Measurements from ENCODE around the gene NCOA3.
A peak's percentile ranks its signal among the peaks of the same experiment; 100 is the strongest.

The NCOA3 gene

GRCh38 chr20:47610247-47610944 lies 108.7 kb downstream of the NCOA3 start:
- TF ChIP-seq EZH2phosphoT487 (IDR thresholded peaks at IDR 0.05; ENCODE audit: borderline replicate concordance, low read length): no peak
- TF ChIP-seq, protein P1, sequence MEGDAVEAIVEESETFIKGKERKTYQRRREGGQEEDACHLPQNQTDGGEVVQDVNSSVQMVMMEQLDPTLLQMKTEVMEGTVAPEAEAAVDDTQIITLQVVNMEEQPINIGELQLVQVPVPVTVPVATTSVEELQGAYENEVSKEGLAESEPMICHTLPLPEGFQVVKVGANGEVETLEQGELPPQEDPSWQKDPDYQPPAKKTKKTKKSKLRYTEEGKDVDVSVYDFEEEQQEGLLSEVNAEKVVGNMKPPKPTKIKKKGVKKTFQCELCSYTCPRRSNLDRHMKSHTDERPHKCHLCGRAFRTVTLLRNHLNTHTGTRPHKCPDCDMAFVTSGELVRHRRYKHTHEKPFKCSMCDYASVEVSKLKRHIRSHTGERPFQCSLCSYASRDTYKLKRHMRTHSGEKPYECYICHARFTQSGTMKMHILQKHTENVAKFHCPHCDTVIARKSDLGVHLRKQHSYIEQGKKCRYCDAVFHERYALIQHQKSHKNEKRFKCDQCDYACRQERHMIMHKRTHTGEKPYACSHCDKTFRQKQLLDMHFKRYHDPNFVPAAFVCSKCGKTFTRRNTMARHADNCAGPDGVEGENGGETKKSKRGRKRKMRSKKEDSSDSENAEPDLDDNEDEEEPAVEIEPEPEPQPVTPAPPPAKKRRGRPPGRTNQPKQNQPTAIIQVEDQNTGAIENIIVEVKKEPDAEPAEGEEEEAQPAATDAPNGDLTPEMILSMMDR (IDR thresholded peaks at IDR 0.05; ENCODE audit: low read depth, low read length, poor library complexity, severe bottlenecking): no peak
- no peaks in the 10 kb centered on the region for H3K9me3 ChIP-seq (ENCODE audit: control insufficient read depth, insufficient read depth, low read length)
- H3K4me1 ChIP-seq (ENCODE audit: control insufficient read depth, low read length): peaks cover 81% of the 10 kb centered on the region
- H3K36me3 ChIP-seq (ENCODE audit: control insufficient read depth, low read length): peaks cover 69% of the 10 kb centered on the region
- H3K4me2 ChIP-seq (ENCODE audit: low read length): no peak overlapping the region
- H3K27me3 ChIP-seq (ENCODE audit: control insufficient read depth, low read length): no peaks in the 10 kb centered on the region
- no peak overlapping the region for H3K4me3 ChIP-seq (ENCODE audit: low read length)
- peaks cover 42% of the 10 kb centered on the region for H3F3A ChIP-seq (ENCODE audit: control insufficient read depth, insufficient read depth)
- H3K27ac ChIP-seq (ENCODE audit: low read depth, low read length): no peak overlapping the region
- H4K20me1 ChIP-seq (ENCODE audit: control insufficient read depth, insufficient read depth, low read depth, low read length): peaks cover 23% of the 10 kb centered on the region
- no peaks in the 10 kb centered on the region for H3K9me2 ChIP-seq (replicated peaks; ENCODE audit: control insufficient read depth, low read length)
- H3K79me2 ChIP-seq (ENCODE audit: control insufficient read depth, low read length): peaks cover 99% of the 10 kb centered on the region

DNA sequence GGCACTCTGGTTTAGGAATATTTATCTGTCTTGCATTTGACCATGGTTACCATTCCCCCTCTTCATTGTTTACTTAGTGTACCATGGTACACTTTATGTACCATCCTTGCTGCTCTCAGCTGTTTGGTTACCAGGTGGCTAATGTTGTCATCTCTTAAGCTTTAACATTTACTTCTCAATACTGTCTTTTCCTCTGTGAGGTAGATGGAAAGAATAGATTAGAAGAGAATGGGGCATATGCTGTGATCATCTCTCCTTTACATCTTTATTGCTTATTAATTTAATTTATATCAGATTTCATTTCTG lies 109.2 kb downstream of the NCOA3 start:
- Histone ChIP-seq H3K4me1 (ENCODE audit: control insufficient read depth, low read length) (peaks cover 79% of the 10 kb centered on the region), H3F3A (ENCODE audit: control insufficient read depth, insufficient read depth) (peaks cover 42% of the 10 kb centered on the region), H3K9me3 (ENCODE audit: control insufficient read depth, insufficient read depth, low read length) (no peaks in the 10 kb centered on the region), H3K27me3 (ENCODE audit: control insufficient read depth, low read length) (no peaks in the 10 kb centered on the region), H4K20me1 (ENCODE audit: control insufficient read depth, insufficient read depth, low read depth, low read length) (peaks cover 18% of the 10 kb centered on the region), H3K4me3 (ENCODE audit: low read length) (no peak overlapping the region), H3K36me3 (ENCODE audit: control insufficient read depth, low read length) (peaks cover 67% of the 10 kb centered on the region), H3K9me2 (replicated peaks; ENCODE audit: control insufficient read depth, low read length) (no peaks in the 10 kb centered on the region), H3K27ac (ENCODE audit: low read depth, low read length) (no peak overlapping the region), H3K79me2 (ENCODE audit: control insufficient read depth, low read length) (peaks cover 99% of the 10 kb centered on the region), H3K4me2 (ENCODE audit: low read length) (no peak overlapping the region)
- TF ChIP-seq EZH2phosphoT487 (IDR thresholded peaks at IDR 0.05; ENCODE audit: borderline replicate concordance, low read length): no peak

- 0 out of 2 replicates have a peak overlapping the region, but pooled peaks have one; percentile 8 for H3K27ac ChIP-seq (ENCODE audit: low read depth, low read length)
- H3F3A ChIP-seq (ENCODE audit: control insufficient read depth, insufficient read depth): peaks cover 42% of the 10 kb centered on the region
- H3K79me2 ChIP-seq (ENCODE audit: control insufficient read depth, low read length): peaks cover 98% of the 10 kb centered on the region
These were observed 110.1 kb downstream of the NCOA3 start for GRCh38 chr20:47611785-47612184.

GRCh38 chr20:47612670-47613069 lies 111.0 kb downstream of the NCOA3 start:
- Histone ChIP-seq H3K4me3 (ENCODE audit: low read length) (no peak overlapping the region), H3K9me2 (replicated peaks; ENCODE audit: control insufficient read depth, low read length) (no peaks in the 10 kb centered on the region), H3F3A (ENCODE audit: control insufficient read depth, insufficient read depth) (peaks cover 45% of the 10 kb centered on the region), H3K27ac (ENCODE audit: low read depth, low read length) (peak overlapping the region; percentile 26; the same call in 1 of the 2 replicates), H3K79me2 (ENCODE audit: control insufficient read depth, low read length) (peaks cover 98% of the 10 kb centered on the region), H3K36me3 (ENCODE audit: control insufficient read depth, low read length) (peaks cover 58% of the 10 kb centered on the region), H4K20me1 (ENCODE audit: control insufficient read depth, insufficient read depth, low read depth, low read length) (peaks cover 9% of the 10 kb centered on the region; the same call in 1 of the 2 replicates), H3K9me3 (ENCODE audit: control insufficient read depth, insufficient read depth, low read length) (no peaks in the 10 kb centered on the region), H3K27me3 (ENCODE audit: control insufficient read depth, low read length) (no peaks in the 10 kb centered on the region), H3K4me1 (ENCODE audit: control insufficient read depth, low read length) (peaks cover 78% of the 10 kb centered on the region), H3K4me2 (ENCODE audit: low read length) (no peak overlapping the region)
- TF ChIP-seq, protein P1 (IDR thresholded peaks at IDR 0.05; ENCODE audit: low read depth, low read length, poor library complexity, severe bottlenecking): no peak
- TF ChIP-seq EZH2phosphoT487 (IDR thresholded peaks at IDR 0.05; ENCODE audit: borderline replicate concordance, low read length): no peak

More at GRCh38 chr20:47611785-47612184, 110.1 kb downstream of the NCOA3 start:
- no peaks in the 10 kb centered on the region for H3K9me2 ChIP-seq (replicated peaks; ENCODE audit: control insufficient read depth, low read length)
- no peak overlapping the region for H3K4me2 ChIP-seq (ENCODE audit: low read length)
- H4K20me1 ChIP-seq (ENCODE audit: control insufficient read depth, insufficient read depth, low read depth, low read length): peaks cover 9% of the 10 kb centered on the region
- H3K9me3 ChIP-seq (ENCODE audit: control insufficient read depth, insufficient read depth, low read length): no peaks in the 10 kb centered on the region
- no peak overlapping the region for H3K4me3 ChIP-seq (ENCODE audit: low read length)
- TF ChIP-seq EZH2phosphoT487 (IDR thresholded peaks at IDR 0.05; ENCODE audit: borderline replicate concordance, low read length): no peak
- TF ChIP-seq, protein P1 (IDR thresholded peaks at IDR 0.05; ENCODE audit: low read depth, low read length, poor library complexity, severe bottlenecking): no peak
- no peaks in the 10 kb centered on the region for H3K27me3 ChIP-seq (ENCODE audit: control insufficient read depth, low read length)
- peaks cover 75% of the 10 kb centered on the region for H3K4me1 ChIP-seq (ENCODE audit: control insufficient read depth, low read length)
- peaks cover 58% of the 10 kb centered on the region for H3K36me3 ChIP-seq (ENCODE audit: control insufficient read depth, low read length)
